ENCODE data around the gene SHLD2.

GRCh38 chr10:87094373-87095235 is at the start of gene SHLD2, which contains the start of gene GLUD1:
- TF ChIP-seq POLR2A (IDR thresholded peaks at IDR 0.05; ENCODE audit: low read depth, low read length), result peak; percentile 87
- TF ChIP-seq, protein P1, sequence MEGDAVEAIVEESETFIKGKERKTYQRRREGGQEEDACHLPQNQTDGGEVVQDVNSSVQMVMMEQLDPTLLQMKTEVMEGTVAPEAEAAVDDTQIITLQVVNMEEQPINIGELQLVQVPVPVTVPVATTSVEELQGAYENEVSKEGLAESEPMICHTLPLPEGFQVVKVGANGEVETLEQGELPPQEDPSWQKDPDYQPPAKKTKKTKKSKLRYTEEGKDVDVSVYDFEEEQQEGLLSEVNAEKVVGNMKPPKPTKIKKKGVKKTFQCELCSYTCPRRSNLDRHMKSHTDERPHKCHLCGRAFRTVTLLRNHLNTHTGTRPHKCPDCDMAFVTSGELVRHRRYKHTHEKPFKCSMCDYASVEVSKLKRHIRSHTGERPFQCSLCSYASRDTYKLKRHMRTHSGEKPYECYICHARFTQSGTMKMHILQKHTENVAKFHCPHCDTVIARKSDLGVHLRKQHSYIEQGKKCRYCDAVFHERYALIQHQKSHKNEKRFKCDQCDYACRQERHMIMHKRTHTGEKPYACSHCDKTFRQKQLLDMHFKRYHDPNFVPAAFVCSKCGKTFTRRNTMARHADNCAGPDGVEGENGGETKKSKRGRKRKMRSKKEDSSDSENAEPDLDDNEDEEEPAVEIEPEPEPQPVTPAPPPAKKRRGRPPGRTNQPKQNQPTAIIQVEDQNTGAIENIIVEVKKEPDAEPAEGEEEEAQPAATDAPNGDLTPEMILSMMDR (conservative IDR thresholded peaks at IDR 0.05; ENCODE audit: low read depth, low read length), result peak; percentile 17; the same call in 1 of the 2 replicates
